ENCODE results near the gene PRSS53.
A peak's percentile ranks its signal among the peaks of the same experiment; 100 is the strongest.

PRSS53 gene

GRCh38 chr16:31112711-31113110 is 24.0 kb upstream of the PRSS53 start:
- Histone ChIP-seq H3K9me3 (ENCODE audit: insufficient read depth, low read length, severe bottlenecking) (no peaks in the 10 kb centered on the region), H3K27me3 (ENCODE audit: insufficient read depth, low read length, poor library complexity) (no peaks in the 10 kb centered on the region), H3K9ac (ENCODE audit: low read depth, low read length) (no peak overlapping the region), H3K36me3 (ENCODE audit: insufficient read depth, low read length) (peaks cover 42% of the 10 kb centered on the region), H3K79me2 (ENCODE audit: insufficient read depth, low read length) (peaks cover 28% of the 10 kb centered on the region), H2AFZ (ENCODE audit: low read depth, low read length) (no peak overlapping the region), H3K27ac (ENCODE audit: low read length) (0 out of 2 replicates have a peak overlapping the region, but pooled peaks have one; percentile 7), H3K4me1 (ENCODE audit: insufficient read depth, low read length) (peaks cover 33% of the 10 kb centered on the region), H4K20me1 (ENCODE audit: insufficient read depth, low read length) (no peaks in the 10 kb centered on the region), H3K4me2 (ENCODE audit: insufficient read depth, low read length) (no peak overlapping the region), H3K4me3 (ENCODE audit: low read depth in 1 of 2, low read length in 2 of 2) (no peak overlapping the region)
- no peak for TF ChIP-seq EZH2 (IDR thresholded peaks at IDR 0.05; ENCODE audit: borderline replicate concordance, low read depth, low read length, severe bottlenecking)
- no peak for TF ChIP-seq CTCF (IDR thresholded peaks at IDR 0.05; ENCODE audit: borderline replicate concordance, extremely low read depth, low read length, poor library complexity, severe bottlenecking)
- no peak for DNase-seq
- no peak for ATAC-seq (ENCODE audit: insufficient read depth, low read depth)

GRCh38 chr16:31111881-31112466 is 23.2 kb upstream of the PRSS53 start:
- H3K9ac ChIP-seq (ENCODE audit: low read depth, low read length), result no peak overlapping the region
- no peak overlapping the region for H3K4me3 ChIP-seq (ENCODE audit: low read depth in 1 of 2, low read length in 2 of 2)
- no peak overlapping the region for H2AFZ ChIP-seq (ENCODE audit: low read depth, low read length)
- H3K9me3 ChIP-seq (ENCODE audit: insufficient read depth, low read length, severe bottlenecking), result no peaks in the 10 kb centered on the region
- H3K4me2 ChIP-seq (ENCODE audit: insufficient read depth, low read length), result no peak overlapping the region
- DNase-seq, result no peak
- TF ChIP-seq EZH2 (IDR thresholded peaks at IDR 0.05; ENCODE audit: borderline replicate concordance, low read depth, low read length, severe bottlenecking) (no peak), CTCF (IDR thresholded peaks at IDR 0.05; ENCODE audit: borderline replicate concordance, extremely low read depth, low read length, poor library complexity, severe bottlenecking) (no peak)
- H3K36me3 ChIP-seq (ENCODE audit: insufficient read depth, low read length), result peaks cover 42% of the 10 kb centered on the region
- no peaks in the 10 kb centered on the region for H3K27me3 ChIP-seq (ENCODE audit: insufficient read depth, low read length, poor library complexity)
- H3K4me1 ChIP-seq (ENCODE audit: insufficient read depth, low read length), result peaks cover 38% of the 10 kb centered on the region
- peaks cover 26% of the 10 kb centered on the region for H3K79me2 ChIP-seq (ENCODE audit: insufficient read depth, low read length)
- ATAC-seq (ENCODE audit: insufficient read depth, low read depth), result no peak
- no peak overlapping the region for H3K27ac ChIP-seq (ENCODE audit: low read length)
- no peaks in the 10 kb centered on the region for H4K20me1 ChIP-seq (ENCODE audit: insufficient read depth, low read length)

DNA sequence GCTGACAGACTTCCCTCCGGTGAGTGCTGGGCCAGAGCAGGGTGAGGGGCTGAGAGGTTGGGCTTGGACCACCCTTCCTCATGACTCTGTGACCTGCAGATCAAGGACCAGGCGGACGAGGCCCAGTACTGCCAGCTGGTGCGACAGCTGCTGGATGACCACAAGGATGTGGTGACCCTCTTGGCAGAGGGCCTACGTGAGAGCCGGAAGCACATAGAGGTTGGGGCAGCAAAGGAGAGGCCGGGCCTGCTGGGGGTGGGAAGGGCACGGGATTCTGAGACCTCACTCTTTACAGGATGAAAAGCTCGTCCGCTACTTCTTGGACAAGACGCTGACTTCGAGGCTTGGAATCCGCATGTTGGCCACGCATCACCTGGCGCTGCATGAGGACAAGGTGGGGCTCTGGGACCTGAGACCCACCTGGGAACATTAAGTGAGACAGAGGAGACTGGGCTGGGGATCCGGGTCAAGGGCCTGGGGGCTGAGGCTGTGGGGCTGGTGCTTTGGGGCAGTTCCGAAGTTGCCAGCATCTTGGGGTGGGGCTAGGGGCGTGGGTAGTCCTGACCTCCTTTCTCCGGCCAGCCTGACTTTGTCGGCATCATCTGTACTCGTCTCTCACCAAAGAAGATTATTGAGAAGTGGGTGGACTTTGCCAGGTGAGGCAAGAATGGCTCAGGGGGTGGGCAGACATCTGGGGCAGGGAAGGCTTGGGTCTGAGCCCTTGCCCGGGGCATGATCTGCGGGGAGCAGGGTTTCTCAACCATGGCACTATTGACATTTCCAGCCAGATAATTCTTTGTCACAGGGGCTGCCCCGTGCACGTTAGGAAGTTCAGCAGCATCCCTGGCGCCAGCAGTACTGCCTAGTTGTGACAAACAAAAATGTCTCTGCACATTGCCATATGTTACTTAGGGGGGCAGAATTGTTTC is 21.6 kb upstream of the PRSS53 start:
- no peak for DNase-seq
- Histone ChIP-seq H3K36me3 (ENCODE audit: insufficient read depth, low read length) (peaks cover 42% of the 10 kb centered on the region), H3K9me3 (ENCODE audit: insufficient read depth, low read length, severe bottlenecking) (no peaks in the 10 kb centered on the region), H3K79me2 (ENCODE audit: insufficient read depth, low read length) (peaks cover 19% of the 10 kb centered on the region), H3K27ac (ENCODE audit: low read length) (no peak overlapping the region), H4K20me1 (ENCODE audit: insufficient read depth, low read length) (no peaks in the 10 kb centered on the region), H3K27me3 (ENCODE audit: insufficient read depth, low read length, poor library complexity) (no peaks in the 10 kb centered on the region), H3K4me3 (ENCODE audit: low read depth in 1 of 2, low read length in 2 of 2) (peak overlapping the region in 1 of 2 experiments; percentile 74; a peak in 1 of 4 replicates), H3K9ac (ENCODE audit: low read depth, low read length) (0 out of 2 replicates have a peak overlapping the region, but pooled peaks have one; percentile 85), H2AFZ (ENCODE audit: low read depth, low read length) (no peak overlapping the region), H3K4me2 (ENCODE audit: insufficient read depth, low read length) (peak overlapping the region; percentile 87; the same call in 1 of the 2 replicates), H3K4me1 (ENCODE audit: insufficient read depth, low read length) (peaks cover 25% of the 10 kb centered on the region)
- TF ChIP-seq EZH2 (IDR thresholded peaks at IDR 0.05; ENCODE audit: borderline replicate concordance, low read depth, low read length, severe bottlenecking) (no peak), CTCF (IDR thresholded peaks at IDR 0.05; ENCODE audit: borderline replicate concordance, extremely low read depth, low read length, poor library complexity, severe bottlenecking) (no peak)
- ATAC-seq (ENCODE audit: insufficient read depth, low read depth), result no peak
